GM21423 (cell line): ENCODE data around the gene B4GALT5.

Experiments used
- ATAC-seq: cut with Tn5 transposase; IDR thresholded peaks from one replicate; pipeline ENCODE4 v1.9.1; 2021; ENCODE audit warnings: mild to moderate bottlenecking, moderate library complexity; ENCODE audit not compliant: unreplicated experiment

Gene B4GALT5

DNA sequence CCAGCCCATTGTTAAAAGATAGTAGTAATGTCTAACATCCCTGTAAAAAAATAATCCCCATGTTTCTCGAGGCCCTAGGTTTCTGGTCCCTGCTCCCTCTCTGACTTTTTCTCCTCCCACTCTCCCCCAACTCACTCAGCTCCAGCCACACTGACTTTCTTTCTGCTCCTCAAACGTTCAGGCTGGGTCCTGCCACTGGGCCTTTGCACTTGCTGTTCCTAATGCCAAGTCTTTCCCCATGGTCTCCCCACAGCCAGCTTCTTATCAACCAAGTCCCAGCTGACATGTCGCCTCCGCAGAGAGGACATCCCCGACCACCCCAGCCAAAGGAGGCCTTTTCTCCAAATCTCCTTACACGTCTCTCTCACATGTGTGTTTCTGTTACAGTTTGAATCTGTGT is 123.9 kb downstream of the B4GALT5 start:
- ATAC-seq: no peak

DNA sequence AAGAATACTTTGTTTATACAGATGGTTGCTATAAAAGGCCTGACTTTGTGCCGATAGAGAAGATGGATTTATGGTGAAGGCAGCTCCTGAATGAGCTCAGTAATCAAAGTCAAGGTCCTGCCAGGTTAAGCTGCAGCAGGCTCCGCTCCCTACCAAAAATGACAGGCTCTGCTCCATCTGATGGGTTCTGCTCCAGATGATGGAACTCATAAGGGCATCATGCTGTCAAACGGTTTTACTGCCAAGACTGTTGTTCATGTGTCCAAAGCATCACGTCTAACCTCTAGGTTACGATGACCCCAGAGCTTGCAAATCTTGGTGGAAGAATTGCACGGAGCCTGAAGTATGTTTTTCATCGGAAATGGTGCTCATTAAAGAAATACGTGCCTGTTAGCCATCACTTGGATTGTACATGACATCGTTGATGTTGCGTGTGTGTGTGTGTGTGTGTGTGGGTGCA is 126.5 kb downstream of the B4GALT5 start:
- no peak for ATAC-seq

DNA sequence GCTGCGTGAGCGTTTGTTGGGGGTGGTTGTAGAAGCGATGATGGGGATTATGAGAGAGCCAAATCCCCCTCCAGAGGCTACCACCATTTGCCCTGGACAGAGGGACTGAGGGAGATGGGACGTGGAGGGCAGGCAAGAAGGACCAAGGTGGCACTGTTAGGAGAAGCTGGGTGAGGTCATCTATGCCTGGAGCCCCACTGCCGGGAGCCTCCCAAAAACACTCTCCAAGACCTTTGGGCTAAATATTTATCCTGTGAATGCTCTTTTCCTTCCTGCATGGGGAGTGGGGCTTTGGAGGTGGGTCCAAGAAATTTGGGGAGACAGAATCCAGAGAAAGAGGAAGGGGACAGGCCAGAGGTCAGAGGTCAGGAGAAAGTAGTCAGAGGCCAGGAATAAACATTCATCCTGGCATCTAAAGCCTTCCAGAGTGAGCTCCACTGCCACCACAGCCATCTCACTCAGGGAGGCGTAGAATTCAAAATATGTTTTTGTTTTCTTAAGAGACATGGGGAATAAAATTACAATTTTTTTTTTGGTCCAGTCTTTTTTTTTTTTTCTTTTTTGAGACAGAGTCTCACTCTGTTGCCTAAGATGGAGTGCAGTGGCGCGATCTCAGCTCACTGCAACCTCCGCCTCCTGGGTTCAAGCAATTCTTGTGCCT is 128.0 kb downstream of the B4GALT5 start:
- ATAC-seq: no peak

DNA sequence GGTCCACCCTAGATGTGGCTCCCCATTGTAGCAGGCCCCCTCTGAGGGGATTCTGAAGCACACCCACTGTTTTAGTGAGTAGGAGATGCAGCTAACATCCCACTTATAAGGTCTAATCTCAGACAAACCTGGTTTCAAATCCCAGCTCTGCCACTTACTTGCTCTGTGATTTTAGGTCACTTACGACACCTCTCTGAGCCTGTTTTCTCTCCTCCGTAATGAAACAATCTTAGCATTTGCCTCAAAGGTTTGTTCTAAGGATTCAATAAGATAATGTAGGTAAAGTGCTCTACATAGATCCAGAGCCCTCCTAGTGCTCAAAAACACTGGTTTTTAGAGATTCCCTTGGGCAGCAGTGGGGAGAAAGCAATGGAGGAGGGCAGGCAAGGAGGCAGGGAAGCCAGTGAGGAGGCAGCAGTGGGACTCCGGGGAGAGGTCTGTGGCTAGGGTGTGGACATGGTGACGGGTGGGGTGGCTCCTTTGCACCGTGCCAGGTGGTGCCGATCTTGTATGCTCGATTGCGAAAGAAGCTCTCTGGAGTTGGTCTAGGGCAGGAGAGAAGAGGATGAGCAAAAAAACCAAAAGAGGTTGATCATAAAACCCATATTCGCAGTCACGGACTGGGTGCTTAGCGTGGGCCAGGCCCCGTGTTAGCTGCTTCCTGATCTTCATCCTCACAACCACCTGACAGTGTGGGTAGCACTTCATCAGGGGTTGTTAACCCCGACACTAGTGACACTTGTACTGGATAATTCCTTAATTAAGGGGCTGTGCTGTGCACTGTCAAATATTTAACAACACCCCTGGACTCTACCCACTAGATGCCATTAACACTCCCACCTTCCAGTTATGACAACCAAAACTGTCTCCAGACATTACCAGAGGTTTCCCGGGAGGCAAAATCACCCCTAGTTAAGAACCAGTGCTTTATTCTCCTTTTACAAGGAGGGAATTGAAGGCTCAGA is 129.0 kb downstream of the B4GALT5 start:
- no peak for ATAC-seq

DNA sequence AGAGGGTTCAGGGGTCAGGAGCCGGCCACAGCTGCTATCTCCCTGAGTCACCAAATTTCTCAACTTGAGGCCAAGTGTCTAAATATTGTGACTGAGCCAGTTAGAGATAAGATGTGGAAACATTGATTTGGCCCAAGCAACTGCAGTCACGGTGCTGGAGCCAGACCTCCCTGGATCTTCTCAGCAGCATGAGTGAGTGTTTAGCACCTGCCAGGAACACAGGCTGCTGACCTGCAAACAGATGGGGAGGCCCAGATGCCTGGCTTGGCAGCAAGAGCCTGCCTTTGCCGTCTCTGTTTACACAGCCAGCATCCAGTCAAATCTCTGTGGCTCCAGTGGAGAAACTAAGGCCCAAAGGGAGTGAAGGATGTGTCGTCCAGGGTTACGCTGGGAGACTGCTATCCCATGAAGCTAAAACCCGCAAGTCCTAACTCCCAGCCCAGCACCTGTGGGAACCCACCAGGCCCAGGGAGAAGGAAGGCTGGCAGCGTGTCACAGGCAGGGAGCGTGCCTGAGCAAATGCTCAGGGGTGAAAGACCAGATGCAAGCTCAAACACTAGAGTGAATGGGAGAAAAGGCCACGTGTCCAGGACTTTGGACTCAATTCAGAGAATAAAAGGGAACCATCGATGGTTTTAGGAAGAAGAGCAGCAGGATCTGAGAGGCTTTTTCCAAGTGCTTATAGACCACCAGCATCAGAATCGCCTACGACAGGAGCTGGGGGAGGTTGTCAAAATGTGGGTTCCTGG is 129.8 kb downstream of the B4GALT5 start:
- no peak for ATAC-seq

DNA sequence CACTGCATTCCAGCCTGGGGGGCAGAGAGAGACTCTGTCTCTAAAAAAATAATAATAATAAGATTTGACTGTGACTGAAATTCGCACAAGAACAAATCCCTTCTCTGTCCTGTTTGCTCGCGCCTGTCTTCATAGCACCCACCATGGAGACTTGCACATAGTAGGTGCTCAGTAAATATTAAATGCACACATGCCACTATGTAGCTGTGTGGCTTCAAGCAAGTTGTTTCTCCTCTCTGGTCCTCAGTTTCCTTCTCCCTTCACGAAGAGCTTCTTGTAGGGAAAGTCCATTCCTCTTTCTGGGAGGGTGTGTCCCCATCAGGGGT is 130.4 kb downstream of the B4GALT5 start:
- no peak for ATAC-seq
